GM13976 (cell line): Measurements from ENCODE around the gene KCNC1.

ENCODE experiments used
- DNase-seq: peaks from one replicate; pipeline ENCODE4 v3.0.0; 2012; ENCODE audit warnings: low spot score
- CTCF ChIP-seq: IDR thresholded peaks from 2 replicates; pipeline ENCODE4 v1.5.1; 2012; ENCODE audit warnings: borderline replicate concordance, mild to moderate bottlenecking; ENCODE audit not compliant: insufficient read depth; ENCODE audit errors: extremely low read depth, missing control alignments, control extremely low read depth
- in situ Hi-C: fragments of 300-500 bp; cut with MboI; formaldehyde crosslinking; loops from one replicate; pipeline ENCODE4 v1.12.0; 2022; ENCODE audit warnings: low sequenced_read_pairs, mixed read lengths, inconsistent platforms; ENCODE audit not compliant: unreplicated experiment

KCNC1 gene

GRCh38 chr11:17714870-17715269 is 19.7 kb upstream of the KCNC1 start:
- DNase-seq, result no peak
- TF ChIP-seq CTCF, result no peak
- in situ Hi-C loops, result no loop called here

GRCh38 chr11:17716807-17717206 is 17.8 kb upstream of the KCNC1 start:
- in situ Hi-C loops, result no loop called here

DNA sequence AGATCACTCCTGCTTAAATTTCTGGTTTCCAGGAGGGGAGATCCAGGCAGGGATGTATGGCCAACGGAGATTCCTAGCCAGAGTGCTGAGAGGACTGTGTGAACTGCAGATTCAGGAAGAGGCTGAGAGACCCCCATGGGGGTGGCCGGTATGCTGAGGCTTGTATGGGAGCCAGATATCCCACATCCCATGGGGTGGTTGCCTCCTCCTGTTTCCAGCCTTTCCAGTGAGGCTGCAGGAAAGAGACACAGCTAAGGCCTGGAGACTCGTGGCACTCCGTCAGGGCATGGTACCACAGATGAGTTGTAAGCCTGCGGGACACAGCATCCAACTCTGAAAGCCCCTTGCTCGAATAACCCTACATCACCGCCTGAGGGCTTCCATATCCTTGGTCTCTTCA is 16.6 kb upstream of the KCNC1 start:
- DNase-seq, result no peak
- TF ChIP-seq CTCF, result no peak
- in situ Hi-C loops, result no loop called here

More at GRCh38 chr11:17716807-17717206, 17.8 kb upstream of the KCNC1 start:
- no peak for DNase-seq
- no peak for TF ChIP-seq CTCF

DNA sequence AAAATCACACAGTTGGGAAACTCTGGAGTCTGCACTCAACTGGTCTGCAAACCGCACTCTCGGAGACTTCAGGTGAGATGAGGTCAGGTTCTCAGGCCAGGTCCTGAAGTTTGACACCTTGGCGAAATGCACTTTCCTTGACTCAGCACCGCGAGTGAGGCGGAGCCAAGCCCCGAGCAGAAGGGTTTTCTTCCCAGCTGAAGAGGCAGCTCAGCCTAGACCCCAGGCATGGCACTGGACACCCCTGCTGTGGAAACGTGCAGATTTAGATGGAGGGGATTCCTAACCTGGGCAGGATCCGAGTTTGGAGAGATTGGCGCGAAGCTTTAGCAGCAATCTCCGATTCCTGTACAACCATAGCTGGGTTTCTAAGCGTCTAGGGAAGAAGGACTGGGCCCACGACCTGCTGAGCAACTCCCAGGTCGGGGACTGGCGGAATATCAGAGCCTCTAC is 16.0 kb upstream of the KCNC1 start:
- TF ChIP-seq CTCF, result no peak
- in situ Hi-C loops, result no loop called here
- DNase-seq, result no peak

DNA sequence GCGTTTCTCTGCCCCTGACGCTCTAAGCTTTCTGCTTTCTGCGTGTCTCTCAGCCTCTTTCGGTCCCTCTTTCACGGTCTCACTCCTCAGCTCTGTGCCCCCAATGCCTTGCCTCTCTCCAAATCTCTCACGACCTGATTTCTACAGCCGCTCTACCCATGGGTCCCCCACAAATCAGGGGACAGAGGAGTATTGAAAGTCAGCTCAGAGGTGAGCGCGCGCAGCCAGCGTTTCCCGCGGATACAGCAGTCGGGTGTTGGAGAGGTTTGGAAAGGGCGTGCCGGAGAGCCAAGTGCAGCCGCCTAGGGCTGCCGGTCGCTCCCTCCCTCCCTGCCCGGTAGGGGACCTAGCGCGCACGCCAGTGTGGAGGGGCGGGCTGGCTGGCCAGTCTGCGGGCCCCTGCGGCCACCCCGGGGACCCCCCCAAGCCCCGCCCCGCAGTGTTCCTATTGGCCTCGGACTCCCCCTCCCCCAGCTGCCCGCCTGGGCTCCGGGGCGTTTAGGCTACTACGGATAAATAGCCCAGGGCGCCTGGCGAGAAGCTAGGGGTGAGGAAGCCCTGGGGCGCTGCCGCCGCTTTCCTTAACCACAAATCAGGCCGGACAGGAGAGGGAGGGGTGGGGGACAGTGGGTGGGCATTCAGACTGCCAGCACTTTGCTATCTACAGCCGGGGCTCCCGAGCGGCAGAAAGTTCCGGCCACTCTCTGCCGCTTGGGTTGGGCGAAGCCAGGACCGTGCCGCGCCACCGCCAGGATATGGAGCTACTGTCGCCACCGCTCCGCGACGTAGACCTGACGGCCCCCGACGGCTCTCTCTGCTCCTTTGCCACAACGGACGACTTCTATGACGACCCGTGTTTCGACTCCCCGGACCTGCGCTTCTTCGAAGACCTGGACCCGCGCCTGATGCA is 15.3 kb upstream of the KCNC1 start, which contains the start of gene MYOD1:
MYOD1 (plus strand) TSS at position 544 of the 910 bp plus-strand sequence; CDS start at position 756, 212 bp downstream.
- in situ Hi-C loops, result no loop called here
- no peak for DNase-seq
- no peak for TF ChIP-seq CTCF

GRCh38 chr11:17719938-17720795 is 14.4 kb upstream of the KCNC1 start:
- no peak for TF ChIP-seq CTCF
- in situ Hi-C loops, result no loop called here
- no peak for DNase-seq
